ENCODE results near the gene ABCD4.
"Not testable (repeated sequence)": the region's sequence is repeated elsewhere in the genome, so short reads cannot be mapped to it uniquely, and the experiment has no call there.

Gene ABCD4

GRCh38 chr14:74302634-74303569 is at the start of gene ABCD4:
Gene ABCD4, minus strand, starts transcription at chr14:74302934. Its CDS starts 22 bp downstream, at chr14:74302912.
- peak; percentile 92 for DNase-seq

GRCh38 chr14:74350928-74351323 is 48.2 kb upstream of the ABCD4 start:
- DNase-seq, result no peak

GRCh38 chr14:74350211-74350927 is 47.6 kb upstream of the ABCD4 start:
- no peak for DNase-seq

- no peak for DNase-seq
Observed at GRCh38 chr14:74349757-74350156, 47.0 kb upstream of the ABCD4 start.

GRCh38 chr14:74348735-74349463 is 46.2 kb upstream of the ABCD4 start:
- DNase-seq, result no peak

GRCh38 chr14:74348241-74348734 is 45.6 kb upstream of the ABCD4 start, which contains the start of gene VRTN:
Gene VRTN, plus strand, starts transcription at chr14:74348471. Its CDS starts 8,313 bp downstream, at chr14:74356784.
- DNase-seq, result no peak

GRCh38 chr14:74347795-74348100 is 45.0 kb upstream of the ABCD4 start:
- no peak for DNase-seq

- DNase-seq, result no peak
Observed at GRCh38 chr14:74347097-74347794, 44.5 kb upstream of the ABCD4 start.

- no peak for DNase-seq
Observed at GRCh38 chr14:74346341-74346740, 43.6 kb upstream of the ABCD4 start.

- DNase-seq, result no peak
Observed at GRCh38 chr14:74333909-74334308, 31.2 kb upstream of the ABCD4 start.

- DNase-seq, result not testable (repeated sequence)
Observed at GRCh38 chr14:74329950-74330552, 27.3 kb upstream of the ABCD4 start.

GRCh38 chr14:74326369-74327152 is 23.8 kb upstream of the ABCD4 start:
- DNase-seq, result no peak

- DNase-seq, result no peak
Observed at GRCh38 chr14:74325446-74325845, 22.7 kb upstream of the ABCD4 start.

- DNase-seq, result no peak
Observed at GRCh38 chr14:74324931-74325361, 22.2 kb upstream of the ABCD4 start.

- no peak for DNase-seq
Observed at GRCh38 chr14:74314576-74314975, 11.8 kb upstream of the ABCD4 start.

GRCh38 chr14:74313601-74314000 is 10.9 kb upstream of the ABCD4 start:
- DNase-seq, result no peak

GRCh38 chr14:74312161-74312560 is 9.4 kb upstream of the ABCD4 start:
- DNase-seq, result no peak

GRCh38 chr14:74309125-74310022 is 6.6 kb upstream of the ABCD4 start:
- no peak for DNase-seq

- DNase-seq, result no peak
Observed at GRCh38 chr14:74308695-74309094, 6.0 kb upstream of the ABCD4 start.

GRCh38 chr14:74302152-74302628 is 544 bp downstream of the ABCD4 start:
- peak; percentile 17 for DNase-seq

All from activated CD4-positive, alpha-beta T cell treated with anti-CD3 and anti-CD28 coated beads for 48 hours (primary cell).